ENCODE results near the gene KRTAP5-3. TPM values are rescaled to one million over a fixed set of nuclear protein-coding genes. Genes with fewer than 3 reads are reported as not detected.

Gene KRTAP5-3
- total and polyA plus RNA-seq, 2 donors (not counting 1 experiment from before 2014, with no cell fraction given): not detected

DNA sequence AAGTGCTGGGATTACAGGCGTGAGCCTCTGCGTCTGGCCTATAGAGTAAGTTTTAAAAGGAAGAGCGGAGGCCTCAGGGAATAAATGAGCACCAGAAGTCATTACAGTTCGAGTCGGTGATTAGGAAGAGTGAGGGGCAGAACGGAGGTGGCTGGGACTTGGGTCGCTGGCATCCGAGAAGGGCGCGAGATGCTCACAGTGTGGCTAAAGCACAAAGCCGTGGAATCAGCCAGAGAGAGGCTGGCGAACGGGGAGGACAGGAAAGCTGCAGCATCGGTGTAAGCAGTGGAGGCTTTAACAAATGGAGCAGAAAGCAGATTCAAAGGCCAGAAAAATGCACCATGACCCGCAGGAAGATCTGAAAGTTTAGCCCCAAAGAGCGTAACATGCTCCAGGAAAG is 16.4 kb upstream of the KRTAP5-3 start:
- WGBS (ENCODE audit: insufficient coverage): 90% methylated on average over 16 of the region's 16 CpGs
- H3K36me3 ChIP-seq (replicated peaks in 1 of 2; ENCODE audit: control extremely low read depth in 1 of 2, control insufficient read depth in 1 of 2, extremely low read depth in 1 of 2, insufficient read depth in 2 of 2, low read length in 1 of 2): no peaks in the 10 kb centered on the region
- no peak overlapping the region for H3K4me3 ChIP-seq (ENCODE audit: control extremely low read depth in 1 of 5, extremely low read depth in 1 of 5, insufficient read depth in 1 of 5, low read depth in 2 of 5, low read length in 4 of 5)
- peaks cover 7 to 8% of the 10 kb centered on the region in 2 donors for H3K4me1 ChIP-seq (ENCODE audit: control insufficient read depth in 2 of 2, insufficient read depth in 2 of 2, low read length in 2 of 2)
- no peak overlapping the region for H3K4me2 ChIP-seq (replicated peaks; ENCODE audit: low read depth, low read length, poor library complexity, severe bottlenecking)
- no peaks in the 10 kb centered on the region for H3K9me3 Mint-ChIP-seq (ENCODE audit: insufficient read depth)
- intact Hi-C loops (cut with micrococcal nuclease): no loop called here
- DNase-seq: no peak
- H3K9me3 ChIP-seq (ENCODE audit: control extremely low read depth in 1 of 3, control insufficient read depth in 2 of 3, insufficient read depth in 1 of 3, low read length in 2 of 3): no peaks in the 10 kb centered on the region
- H3K27me3 Mint-ChIP-seq: peaks cover 26% of the 10 kb centered on the region
- no peak overlapping the region for H3K27ac ChIP-seq (ENCODE audit: low read length in 2 of 2)
- ChIA-PET POLR2A (no interaction called here), CTCF (interaction anchor here (1.0 kb wide), 1 partner anchor 29 kb away, joined by 4 read pairs; no protein-coding TSS in a partner anchor)
- no peak overlapping the region for H3K27ac Mint-ChIP-seq
- H2AFZ ChIP-seq (ENCODE audit: insufficient read depth, low read depth, low read length, poor library complexity, severe bottlenecking): no peak overlapping the region
- no peak for TF ChIP-seq EZH2 (IDR thresholded peaks at IDR 0.05; ENCODE audit: borderline replicate concordance, insufficient read depth, low read depth, low read length, poor library complexity, severe bottlenecking)
- TF ChIP-seq, protein P1, sequence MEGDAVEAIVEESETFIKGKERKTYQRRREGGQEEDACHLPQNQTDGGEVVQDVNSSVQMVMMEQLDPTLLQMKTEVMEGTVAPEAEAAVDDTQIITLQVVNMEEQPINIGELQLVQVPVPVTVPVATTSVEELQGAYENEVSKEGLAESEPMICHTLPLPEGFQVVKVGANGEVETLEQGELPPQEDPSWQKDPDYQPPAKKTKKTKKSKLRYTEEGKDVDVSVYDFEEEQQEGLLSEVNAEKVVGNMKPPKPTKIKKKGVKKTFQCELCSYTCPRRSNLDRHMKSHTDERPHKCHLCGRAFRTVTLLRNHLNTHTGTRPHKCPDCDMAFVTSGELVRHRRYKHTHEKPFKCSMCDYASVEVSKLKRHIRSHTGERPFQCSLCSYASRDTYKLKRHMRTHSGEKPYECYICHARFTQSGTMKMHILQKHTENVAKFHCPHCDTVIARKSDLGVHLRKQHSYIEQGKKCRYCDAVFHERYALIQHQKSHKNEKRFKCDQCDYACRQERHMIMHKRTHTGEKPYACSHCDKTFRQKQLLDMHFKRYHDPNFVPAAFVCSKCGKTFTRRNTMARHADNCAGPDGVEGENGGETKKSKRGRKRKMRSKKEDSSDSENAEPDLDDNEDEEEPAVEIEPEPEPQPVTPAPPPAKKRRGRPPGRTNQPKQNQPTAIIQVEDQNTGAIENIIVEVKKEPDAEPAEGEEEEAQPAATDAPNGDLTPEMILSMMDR (IDR thresholded peaks at IDR 0.05): no peak
- no peaks in the 10 kb centered on the region for H4K20me1 ChIP-seq (ENCODE audit: control insufficient read depth, insufficient read depth, low read length, poor library complexity, severe bottlenecking)
- H3K79me2 ChIP-seq (ENCODE audit: control insufficient read depth, insufficient read depth, low read length): no peaks in the 10 kb centered on the region
- H3K4me3 Mint-ChIP-seq: no peak overlapping the region
- no peak overlapping the region for H3K9ac ChIP-seq (ENCODE audit: low read length)
- H3K27me3 ChIP-seq (replicated peaks in 1 of 4; ENCODE audit: control extremely low read depth in 1 of 4, control insufficient read depth in 3 of 4, insufficient read depth in 4 of 4, low read length in 3 of 4): peaks cover 0 to 18% (median 1%) of the 10 kb centered on the region in 4 experiments
- peaks cover 3% of the 10 kb centered on the region for H3K4me1 Mint-ChIP-seq
- ATAC-seq (ENCODE audit: low read depth): no peak

GRCh38 chr11:1623716-1624115 is 15.5 kb upstream of the KRTAP5-3 start:
- Mint-ChIP-seq H3K27me3 (peaks cover 22% of the 10 kb centered on the region), H3K4me1 (peaks cover 5% of the 10 kb centered on the region), H3K9me3 (ENCODE audit: insufficient read depth) (no peaks in the 10 kb centered on the region), H3K27ac (no peak overlapping the region), H3K4me3 (no peak overlapping the region)
- H3K27me3 ChIP-seq (replicated peaks in 1 of 4; ENCODE audit: control extremely low read depth in 1 of 4, control insufficient read depth in 3 of 4, insufficient read depth in 4 of 4, low read length in 3 of 4): peaks cover 0 to 9% (median 0%) of the 10 kb centered on the region in 4 experiments
- H3K9me3 ChIP-seq (ENCODE audit: control extremely low read depth in 1 of 3, control insufficient read depth in 2 of 3, insufficient read depth in 1 of 3, low read length in 2 of 3): no peaks in the 10 kb centered on the region
- TF ChIP-seq, protein P1 (IDR thresholded peaks at IDR 0.05): no peak
- no peak for TF ChIP-seq EZH2 (IDR thresholded peaks at IDR 0.05; ENCODE audit: borderline replicate concordance, insufficient read depth, low read depth, low read length, poor library complexity, severe bottlenecking)
- ChIA-PET CTCF (interaction anchor here (0.8 to 1.0 kb wide), 2 partner anchors 28 to 789 kb away, joined by 3 to 4 read pairs; no protein-coding TSS in a partner anchor), POLR2A (no interaction called here)
- H3K79me2 ChIP-seq (ENCODE audit: control insufficient read depth, insufficient read depth, low read length): no peaks in the 10 kb centered on the region
- no peak overlapping the region for H3K4me3 ChIP-seq (ENCODE audit: control extremely low read depth in 1 of 5, extremely low read depth in 1 of 5, insufficient read depth in 1 of 5, low read depth in 2 of 5, low read length in 4 of 5)
- H3K27ac ChIP-seq (ENCODE audit: low read length in 2 of 2): no peak overlapping the region
- no peak overlapping the region for H3K4me2 ChIP-seq (replicated peaks; ENCODE audit: low read depth, low read length, poor library complexity, severe bottlenecking)
- H3K9ac ChIP-seq (ENCODE audit: low read length): no peak overlapping the region
- H2AFZ ChIP-seq (ENCODE audit: insufficient read depth, low read depth, low read length, poor library complexity, severe bottlenecking): no peak overlapping the region
- intact Hi-C loops (cut with micrococcal nuclease): no loop called here
- ATAC-seq (ENCODE audit: low read depth): no peak
- no peaks in the 10 kb centered on the region for H3K36me3 ChIP-seq (replicated peaks in 1 of 2; ENCODE audit: control extremely low read depth in 1 of 2, control insufficient read depth in 1 of 2, extremely low read depth in 1 of 2, insufficient read depth in 2 of 2, low read length in 1 of 2)
- H3K4me1 ChIP-seq (ENCODE audit: control insufficient read depth in 2 of 2, insufficient read depth in 2 of 2, low read length in 2 of 2): peaks cover 2% of the 10 kb centered on the region in 2 donors
- DNase-seq: no peak
- 91% methylated on average over 9 of the region's 9 CpGs for WGBS (ENCODE audit: insufficient coverage)
- H4K20me1 ChIP-seq (ENCODE audit: control insufficient read depth, insufficient read depth, low read length, poor library complexity, severe bottlenecking): no peaks in the 10 kb centered on the region
